Dedifferentiated amniotic fluid mesenchymal stem cell (primary cell): ENCODE data around the gene COPS7B.

Experiments used
- DNase-seq: peaks from one replicate; pipeline ENCODE4 v3.0.0-alpha.2; 2016; ENCODE audit errors: extremely low spot score

Gene COPS7B

DNA sequence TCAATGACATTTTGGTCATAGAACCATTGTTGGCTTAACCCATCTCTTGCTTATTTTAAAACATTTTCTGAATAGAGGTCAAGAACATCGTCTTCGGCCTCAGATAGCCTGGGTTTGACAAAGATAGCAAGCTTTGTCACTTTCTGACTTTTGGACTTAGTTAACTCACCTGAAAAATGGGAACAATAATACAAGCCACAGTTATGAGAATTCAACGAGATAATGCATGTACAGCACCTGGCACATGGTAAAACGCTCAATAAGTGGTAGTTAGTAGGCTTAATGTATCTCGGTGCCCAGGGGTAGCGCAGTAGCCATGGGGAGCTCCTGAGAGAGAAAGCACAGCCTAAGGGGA is 446 bp upstream of the COPS7B start:
- no peak for DNase-seq

DNA sequence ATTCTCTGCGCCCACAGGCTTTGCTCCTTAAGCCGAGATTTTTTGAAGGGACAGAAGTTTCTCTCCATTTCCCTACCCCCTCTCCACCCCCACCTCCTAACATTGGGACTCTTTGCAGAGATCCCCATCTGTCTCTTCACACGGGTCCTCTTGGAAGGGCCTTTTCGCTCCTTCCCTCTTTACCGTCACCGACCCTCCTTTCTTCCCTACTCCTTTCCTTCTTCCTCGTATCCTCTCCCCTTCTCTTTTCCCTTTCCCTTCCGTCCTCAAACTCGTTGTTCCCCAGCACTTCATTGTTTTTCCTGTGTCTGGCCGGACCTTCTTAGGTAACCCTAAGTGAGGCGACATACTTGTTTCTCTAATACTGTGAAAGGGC is 660 bp downstream of the COPS7B start:
- no peak for DNase-seq

DNA sequence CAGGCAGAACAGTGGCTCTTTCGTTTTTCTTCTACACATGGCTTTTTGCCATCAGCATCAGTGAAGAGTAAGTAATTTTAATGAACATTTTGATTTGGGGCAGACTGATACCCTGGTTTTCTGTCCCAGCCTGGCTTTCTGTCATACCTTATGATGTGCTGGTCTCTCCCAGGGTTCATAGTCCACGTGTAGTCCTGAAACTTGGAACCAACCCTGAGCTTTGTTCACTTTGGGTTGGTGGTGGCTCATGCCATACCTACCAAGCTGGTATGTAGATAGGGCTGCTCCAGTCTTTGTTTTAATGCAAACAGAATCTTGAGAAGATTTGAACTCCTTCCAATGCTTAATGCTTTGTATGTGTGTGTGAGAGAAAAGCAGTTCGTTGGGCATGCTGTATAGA is 4.9 kb downstream of the COPS7B start:
- no peak for DNase-seq

DNA sequence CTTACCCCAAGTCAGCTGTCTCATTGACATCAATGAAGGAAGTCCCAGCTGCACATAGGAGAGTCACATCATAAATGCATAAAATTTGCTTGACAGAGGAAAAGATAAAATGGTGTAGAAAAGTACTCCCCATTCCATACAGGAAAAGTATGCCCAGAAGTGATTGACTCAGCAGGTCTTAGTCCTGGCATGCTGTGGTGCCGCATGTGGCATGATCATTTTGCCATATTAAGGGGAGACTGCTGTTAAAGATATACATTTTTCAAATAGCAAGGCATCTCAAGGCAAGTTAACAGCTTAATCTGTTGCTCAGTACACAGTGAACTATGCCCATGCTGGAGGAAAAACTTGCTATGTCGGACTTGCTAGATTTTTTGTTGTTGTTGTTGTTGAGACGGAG is 8.1 kb downstream of the COPS7B start:
- DNase-seq, result no peak

DNA sequence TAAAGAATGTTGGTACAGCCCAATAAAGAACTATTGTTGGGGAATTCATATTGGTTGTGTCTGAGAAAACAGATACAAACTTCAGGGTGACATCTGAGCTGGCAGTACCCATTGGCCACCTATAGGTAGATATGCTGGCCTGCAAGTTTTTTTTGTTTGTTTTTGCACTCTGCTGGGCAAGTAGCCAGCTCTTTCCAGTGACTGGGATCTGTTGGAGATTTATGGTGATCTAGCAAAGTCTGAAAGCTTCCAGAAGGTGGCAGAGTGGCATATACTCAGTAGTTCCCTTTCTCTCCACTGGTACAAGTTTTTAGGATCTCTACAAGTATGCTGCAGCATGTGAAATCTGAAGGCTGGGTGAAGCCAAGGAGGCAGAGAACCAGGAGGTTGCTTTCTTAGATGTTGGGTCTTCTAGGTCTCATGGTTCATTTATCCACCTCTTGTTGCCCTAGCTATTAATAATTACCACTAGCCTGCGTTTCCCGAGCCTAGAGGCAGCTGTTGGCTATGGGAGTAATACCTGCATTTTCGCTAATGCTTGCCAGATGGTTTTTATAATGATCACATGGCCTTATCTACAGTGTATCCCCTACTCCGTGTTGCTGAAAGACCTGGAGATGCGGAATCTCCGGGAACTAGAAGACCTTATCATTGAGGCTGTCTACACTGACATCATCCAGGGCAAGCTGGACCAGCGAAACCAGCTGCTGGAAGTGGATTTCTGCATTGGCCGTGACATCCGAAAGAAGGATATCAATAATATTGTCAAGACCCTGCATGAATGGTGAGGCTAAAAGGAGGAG is 9.5 kb downstream of the COPS7B start:
- peak; percentile 61 for DNase-seq

DNA sequence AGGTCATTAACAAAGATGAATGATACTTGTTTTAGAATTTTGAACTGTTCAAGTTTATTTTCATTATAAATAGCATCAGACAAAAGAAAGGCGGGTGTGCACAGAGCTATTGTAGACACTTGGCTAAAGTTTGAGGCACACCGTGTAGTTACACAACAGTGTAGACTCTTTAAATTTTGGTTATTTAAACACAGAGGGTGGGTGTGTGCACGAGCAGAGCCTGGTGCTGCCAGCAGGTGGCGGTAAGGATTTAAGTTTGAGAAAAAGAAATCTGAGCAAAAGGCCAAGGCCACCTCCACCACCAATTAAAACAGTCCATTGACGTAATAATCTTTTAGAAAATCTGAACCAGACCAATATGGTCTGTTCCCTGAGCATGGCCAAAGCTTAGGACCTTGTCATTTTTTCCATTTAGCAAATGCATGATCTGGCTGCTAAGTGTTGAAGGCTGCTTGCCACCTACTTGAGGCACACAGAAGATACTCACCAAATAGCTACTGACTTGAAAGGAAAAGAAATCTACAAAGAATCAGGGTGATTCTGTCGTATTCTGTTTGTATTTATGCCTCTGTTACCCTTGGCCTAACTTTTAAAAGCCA is 14.3 kb downstream of the COPS7B start:
- DNase-seq, result peak; percentile 38

DNA sequence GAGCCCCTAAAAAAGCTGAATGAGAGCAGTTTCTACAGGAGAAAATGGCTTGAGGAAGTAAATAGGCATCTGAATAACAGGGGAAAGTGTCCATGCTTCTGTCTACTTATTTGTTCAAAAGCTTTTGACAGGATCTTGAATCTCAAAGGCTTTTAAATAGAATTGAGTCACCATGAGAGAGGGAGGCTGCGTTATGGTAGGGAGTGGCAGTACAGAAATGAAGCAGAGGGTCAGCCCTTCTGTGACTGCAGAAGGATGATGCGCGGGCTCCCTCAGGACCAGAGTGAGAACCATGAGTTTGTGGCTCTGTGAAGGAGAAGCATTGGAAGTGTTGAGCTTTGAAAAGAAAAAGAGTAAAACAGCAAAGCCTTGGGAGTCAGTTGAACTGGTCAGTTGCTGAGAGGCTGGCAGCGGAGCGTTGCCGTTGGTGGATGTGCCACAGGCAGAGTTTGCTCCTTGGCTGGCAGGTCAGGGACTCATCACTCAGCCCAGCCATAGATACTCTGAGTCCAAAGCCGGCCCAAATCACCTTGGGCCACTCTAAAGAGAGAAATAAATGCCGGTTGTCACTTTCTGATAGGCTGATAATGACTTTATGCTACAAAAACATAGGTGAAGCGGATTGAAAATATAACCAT is 17.4 kb downstream of the COPS7B start:
- DNase-seq, result no peak

DNA sequence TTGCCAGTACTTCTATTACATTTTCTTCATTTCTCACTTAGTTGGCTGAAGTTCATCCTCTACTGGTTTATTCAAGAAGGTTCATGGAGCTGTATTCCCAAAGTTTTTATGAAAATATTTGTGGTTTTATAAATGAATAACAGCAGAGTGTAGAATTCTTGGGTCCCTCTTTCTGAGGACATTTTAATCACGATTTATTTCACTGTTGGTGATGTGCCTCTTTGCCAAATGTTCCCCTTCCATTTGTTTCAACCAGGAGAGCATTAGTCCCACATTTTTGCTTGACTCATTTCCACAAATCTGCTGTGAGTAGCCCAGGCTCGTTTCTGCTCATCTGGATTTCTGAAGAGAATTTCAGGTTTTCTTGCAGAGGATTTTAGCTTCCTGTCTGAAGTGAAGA is 20.8 kb downstream of the COPS7B start:
- no peak for DNase-seq

DNA sequence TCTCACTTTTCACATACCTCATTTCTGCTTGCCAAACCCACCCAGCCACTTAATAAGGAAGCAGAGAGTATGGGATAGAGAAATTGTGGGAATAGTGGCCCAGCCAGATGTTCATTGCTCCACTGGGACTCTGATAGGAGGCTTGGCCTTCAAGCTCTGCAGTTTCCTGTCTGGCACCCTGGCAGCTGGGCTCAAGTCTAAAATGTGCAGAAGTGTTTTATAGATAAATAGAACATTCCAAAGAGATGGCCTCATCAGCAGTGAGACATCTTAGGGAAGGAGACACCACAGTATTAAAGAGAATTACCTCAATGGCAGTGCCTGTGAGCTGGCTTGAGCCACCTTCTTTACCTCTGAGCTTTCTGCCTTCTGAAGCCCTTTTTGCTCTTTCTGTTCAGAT is 24.7 kb downstream of the COPS7B start:
- no peak for DNase-seq

DNA sequence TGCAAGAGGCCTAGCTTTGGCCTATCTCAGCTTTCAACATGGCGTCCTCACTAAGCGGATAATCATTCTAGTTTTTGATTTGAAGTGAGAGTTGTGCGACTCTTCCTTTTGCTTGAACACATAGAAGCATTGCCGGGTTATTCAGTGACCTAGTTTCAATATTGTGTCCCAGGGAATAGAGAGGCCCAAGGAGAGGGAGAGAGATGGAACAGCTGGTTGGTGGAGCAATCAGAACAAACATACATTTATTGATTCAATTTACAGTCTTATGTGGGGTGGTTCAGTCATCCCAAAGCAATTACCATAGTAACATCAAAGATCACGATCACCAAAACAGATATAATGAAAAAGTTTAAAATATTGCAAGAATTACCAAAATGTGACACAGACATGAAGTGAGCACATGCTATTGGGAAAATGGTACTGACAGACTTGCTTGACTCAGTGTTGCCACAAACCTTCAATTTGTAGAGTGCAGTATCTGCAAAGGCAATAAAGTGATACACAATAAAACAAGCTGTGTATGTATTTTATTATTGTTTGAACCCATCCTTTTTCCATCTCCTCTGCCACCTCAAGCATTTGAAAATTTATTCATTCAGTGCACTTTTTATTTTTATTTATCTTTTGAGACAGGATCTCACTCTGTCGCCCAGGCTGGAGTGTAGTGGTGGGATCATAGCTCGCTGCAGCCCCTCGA is 30.2 kb downstream of the COPS7B start:
- DNase-seq, result no peak

DNA sequence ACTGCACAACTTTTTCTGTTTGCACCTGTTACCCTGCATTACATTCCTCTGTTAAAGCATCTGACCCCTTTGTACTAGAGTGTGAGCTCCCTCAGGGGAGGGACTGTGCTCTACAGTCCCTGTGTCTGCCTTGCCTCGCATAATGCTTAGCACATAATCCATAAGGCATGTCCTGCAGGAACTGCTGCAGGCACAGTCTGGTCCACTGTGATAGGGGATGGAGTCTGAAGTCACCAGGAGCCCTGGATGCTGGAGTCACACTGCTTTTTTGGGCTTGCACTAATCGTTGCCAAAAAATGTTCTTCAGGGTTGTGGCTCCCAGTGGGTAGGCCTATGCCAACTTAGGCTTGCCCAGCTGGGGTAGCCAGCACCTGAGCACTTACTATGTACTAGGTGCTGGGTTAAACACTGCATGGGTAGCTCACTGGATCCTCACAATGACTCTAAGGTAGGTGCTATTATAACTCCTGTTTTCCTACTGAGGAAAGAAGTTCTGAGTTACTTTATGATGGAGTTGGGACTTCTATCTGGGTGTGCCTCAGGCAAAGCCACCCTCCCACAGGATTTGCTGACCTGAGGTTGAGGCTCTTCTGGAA is 33.3 kb downstream of the COPS7B start:
- no peak for DNase-seq

DNA sequence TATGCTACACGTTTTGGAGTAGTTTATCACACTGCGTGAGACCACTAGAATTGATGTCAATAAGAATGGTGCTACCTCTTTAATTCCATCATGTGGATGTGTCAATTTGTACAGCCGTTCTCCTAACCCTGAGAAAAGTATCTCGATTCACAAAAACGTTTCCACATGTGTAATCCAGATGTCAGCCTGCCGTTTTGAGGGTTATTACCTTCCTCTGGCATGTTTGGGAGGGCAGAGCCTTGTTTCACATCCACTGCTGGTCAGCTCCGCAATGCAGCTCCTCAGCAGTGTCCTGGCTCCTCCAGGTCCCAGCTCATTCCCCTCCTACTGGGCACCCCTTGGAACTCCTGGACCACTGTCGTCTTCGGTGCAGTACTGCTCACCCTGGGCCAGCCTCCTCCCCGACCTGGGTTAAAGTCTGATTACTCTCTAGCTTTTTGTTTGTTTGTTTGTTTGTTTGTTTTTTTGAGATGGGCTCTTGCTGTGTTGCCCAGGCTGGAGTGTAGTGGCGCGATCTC is 34.6 kb downstream of the COPS7B start:
- no peak for DNase-seq

DNA sequence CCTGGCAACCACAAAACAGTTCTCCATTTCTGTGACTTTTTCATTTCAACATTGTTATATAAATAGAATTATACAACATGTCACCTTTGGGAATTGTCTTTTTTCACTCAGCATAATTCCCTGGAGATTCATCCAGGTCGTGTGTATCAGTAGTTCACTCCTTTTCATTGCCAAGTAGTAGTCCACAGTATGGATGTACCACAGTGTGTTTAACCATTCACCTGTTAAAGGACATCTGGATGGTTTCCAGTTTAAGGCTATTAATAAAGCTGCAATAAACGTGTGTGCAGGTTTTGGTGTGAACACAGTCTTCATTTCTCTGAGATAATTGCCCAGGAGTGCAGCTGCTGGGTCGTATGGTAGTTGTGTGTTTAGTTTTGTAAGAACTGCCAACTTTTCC is 35.7 kb downstream of the COPS7B start:
- no peak for DNase-seq

DNA sequence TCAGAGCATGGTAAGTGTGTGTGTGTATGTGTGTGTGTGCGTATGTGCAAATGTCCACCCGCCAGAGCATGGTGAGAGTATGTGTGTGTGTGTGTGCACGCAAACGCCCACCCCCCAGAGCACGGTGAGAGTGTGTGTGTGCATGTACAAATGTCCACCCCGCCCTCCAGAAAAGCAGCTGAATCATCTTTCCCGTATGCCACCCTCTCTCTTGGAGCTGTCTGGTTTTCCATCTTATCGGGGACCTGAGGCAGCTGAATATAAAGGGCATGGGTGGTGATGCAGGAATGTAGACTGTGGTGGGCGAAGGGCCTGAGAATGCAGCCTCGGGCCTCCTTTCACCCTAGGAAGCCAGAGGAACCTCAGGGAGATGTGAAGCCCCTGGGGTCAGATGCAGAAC is 66.9 kb downstream of the COPS7B start:
- DNase-seq, result no peak

DNA sequence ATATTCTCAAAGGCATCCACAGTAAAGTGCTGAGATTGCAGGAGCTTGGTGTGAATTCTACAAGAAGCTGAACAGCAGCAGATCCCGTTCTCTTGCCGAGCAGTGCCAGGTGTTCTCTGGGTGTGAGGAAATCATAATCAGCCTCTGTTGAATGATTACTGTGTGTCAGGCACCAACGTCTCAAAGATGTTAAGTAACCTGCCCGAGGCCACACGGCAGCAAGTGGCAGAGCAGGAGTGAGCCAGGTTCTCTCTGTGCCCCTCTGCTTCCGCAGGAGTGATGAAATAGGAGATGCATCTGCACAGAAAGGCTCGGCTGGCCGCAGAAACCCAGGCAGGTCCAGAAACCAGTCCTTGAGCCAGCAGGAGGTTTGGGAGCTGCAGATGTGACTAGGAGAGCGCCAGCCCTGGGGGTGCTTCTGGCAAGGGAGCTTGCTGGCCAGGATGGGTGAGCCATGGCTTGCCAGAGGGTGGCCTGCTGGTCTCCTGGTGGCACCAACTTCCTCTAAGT is 68.4 kb downstream of the COPS7B start:
- DNase-seq, result no peak

DNA sequence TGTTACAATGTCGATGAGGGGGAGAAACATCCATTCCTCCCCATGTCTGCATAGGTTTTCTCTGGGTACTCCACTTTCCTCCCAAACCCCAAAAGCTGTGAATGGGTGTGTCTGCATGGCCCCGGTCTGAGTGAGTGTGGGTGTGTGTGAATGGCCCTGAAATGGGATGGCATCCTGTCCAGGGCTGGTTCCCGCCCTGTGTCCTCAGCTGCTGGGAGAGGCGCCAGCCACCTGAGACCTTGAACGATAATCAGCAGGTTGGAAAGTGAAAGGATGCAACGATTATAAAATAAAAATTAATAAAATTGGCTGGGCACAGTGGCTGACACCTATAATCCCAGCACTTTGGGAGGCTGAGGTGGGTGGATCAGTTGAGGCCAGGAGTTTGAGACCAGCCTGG is 70.7 kb downstream of the COPS7B start:
- DNase-seq, result no peak
